Small intestine (tissue), 7 donors: ENCODE results near the gene PHOX2A. TPM values are rescaled to one million over a fixed set of nuclear protein-coding genes. Genes with fewer than 3 reads are reported as not detected.

Experiments
- DNase-seq, 2 donors: peaks; one replicate each; pipeline versions ENCODE4 v3.0.0 to v3.0.0-alpha.2; 2013
- FAIRE-seq: peaks from 2 replicates; lab custom pipeline; 2012; peaks lifted over from hg19 to GRCh38; lab: Jason Lieb, UNC
- H3K27ac ChIP-seq, 3 donors: one replicate each; pipeline ENCODE4 v1.5.1; 2013; ENCODE audit warnings: low read length in 2 of 3, mild to moderate bottlenecking in 2 of 3, control low read depth in 1 of 3, inconsistent platforms in 1 of 3, low read depth in 1 of 3, moderate library complexity in 1 of 3
- H3K27me3 ChIP-seq, 3 donors: one replicate each; pipeline ENCODE4 v1.6.1; 2013; ENCODE audit warnings: low read length in 3 of 3, inconsistent platforms in 1 of 3; ENCODE audit not compliant: control insufficient read depth in 3 of 3, insufficient read depth in 3 of 3
- H3K36me3 ChIP-seq, 3 donors: one replicate each; pipeline ENCODE4 v1.6.1; 2013; ENCODE audit warnings: low read length in 3 of 3, inconsistent platforms in 1 of 3, low read depth in 1 of 3, mild to moderate bottlenecking in 1 of 3, moderate library complexity in 1 of 3; ENCODE audit not compliant: control insufficient read depth in 3 of 3, insufficient read depth in 2 of 3
- H3K4me1 ChIP-seq, 3 donors: one replicate each; pipeline ENCODE4 v1.6.1; 2013; ENCODE audit warnings: low read length in 2 of 3, inconsistent platforms in 1 of 3, low read depth in 1 of 3, mild to moderate bottlenecking in 1 of 3, moderate library complexity in 1 of 3; ENCODE audit not compliant: control insufficient read depth in 3 of 3, insufficient read depth in 2 of 3
- H3K4me3 ChIP-seq, 3 donors: one replicate each; pipeline ENCODE4 v1.5.1; 2013; ENCODE audit warnings: low read length in 3 of 3, control low read depth in 1 of 3, inconsistent platforms in 1 of 3, low read depth in 1 of 3, mild to moderate bottlenecking in 1 of 3, moderate library complexity in 1 of 3
- H3K9me3 ChIP-seq, 2 donors: one replicate each; pipeline ENCODE4 v1.6.1; 2013; ENCODE audit warnings: low read depth in 1 of 2, low read length in 1 of 2; ENCODE audit not compliant: control insufficient read depth in 2 of 2, insufficient read depth in 1 of 2
- WGBS, 3 donors: extraction: QIAGEN DNeasy Blood & Tissue Kit; methylation state at CpG; one replicate each; pipeline ENCODE4 v1.1.7; 2013; 5-methylcytosine and 5-hydroxymethylcytosine counted together
- polyA plus RNA-seq, 4 donors: library from polyadenylated mRNA; stranded (reverse) in 3 of 4; unstranded in 1 of 4; fragments of 200-250 nt in 3 of 4; fragments of 120-200 nt in 1 of 4; gene quantifications; one replicate each; pipeline versions ENCODE4 v1.2.1 to v1.2.3, GENCODE V29; 2013
- donor health status: healthy with polysubstance abuse.
- donor health status: control.
- donor health status: control.
- donor health status: Bipolar disorder and iron deficiency.
- donor health status: healthy.

PHOX2A gene
- polyA plus RNA-seq, 4 donors = 0.86 to 3.3 TPM; not detected in 2

- no peak overlapping the region for H3K27ac ChIP-seq
- peaks cover 0 to 13% (median 4%) of the 10 kb centered on the region in 3 donors for H3K27me3 ChIP-seq
- DNase-seq = no peak
- H3K9me3 ChIP-seq = peaks cover 2 to 12% of the 10 kb centered on the region in 2 donors
- FAIRE-seq = no peak
- H3K36me3 ChIP-seq = no peaks in the 10 kb centered on the region
- no peaks in the 10 kb centered on the region for H3K4me1 ChIP-seq
- WGBS, 3 donors = 79 to 89% (median 84%) methylated on average over 2 of the region's 2 CpGs
- no peak overlapping the region for H3K4me3 ChIP-seq
These were observed 13.6 kb upstream of the PHOX2A start for GRCh38 chr11:72257570-72257969.

- no peaks in the 10 kb centered on the region for H3K36me3 ChIP-seq
- no peaks in the 10 kb centered on the region for H3K4me1 ChIP-seq
- H3K9me3 ChIP-seq = peaks cover 2 to 12% of the 10 kb centered on the region in 2 donors
- peaks cover 0 to 20% (median 8%) of the 10 kb centered on the region in 3 donors for H3K27me3 ChIP-seq
- WGBS, 3 donors = 71 to 88% (median 81%) methylated on average over 5 of the region's 5 CpGs
- DNase-seq = no peak
- H3K4me3 ChIP-seq = no peak overlapping the region
- FAIRE-seq = no peak
- no peak overlapping the region for H3K27ac ChIP-seq
These were observed 10.5 kb upstream of the PHOX2A start for GRCh38 chr11:72254299-72254993.

GRCh38 chr11:72253392-72253791 lies 9.4 kb upstream of the PHOX2A start:
- H3K4me3 ChIP-seq = no peak overlapping the region
- no peak overlapping the region for H3K27ac ChIP-seq
- peaks cover 2 to 12% of the 10 kb centered on the region in 2 donors for H3K9me3 ChIP-seq
- FAIRE-seq = no peak
- 90 to 100% (median 91%) methylated on average over 3 of the region's 3 CpGs for WGBS, 3 donors
- H3K4me1 ChIP-seq = no peaks in the 10 kb centered on the region
- DNase-seq = no peak
- peaks cover 0 to 27% (median 8%) of the 10 kb centered on the region in 3 donors for H3K27me3 ChIP-seq
- H3K36me3 ChIP-seq = no peaks in the 10 kb centered on the region

- no peak for FAIRE-seq
These were observed 7.6 kb upstream of the PHOX2A start for GRCh38 chr11:72251614-72252013.

GRCh38 chr11:72250661-72251464 lies 6.9 kb upstream of the PHOX2A start:
- DNase-seq (no peak), FAIRE-seq (no peak)
- Histone ChIP-seq H3K4me1 (no peaks in the 10 kb centered on the region), H3K36me3 (no peaks in the 10 kb centered on the region), H3K9me3 (peaks cover 2 to 12% of the 10 kb centered on the region in 2 donors), H3K4me3 (no peak overlapping the region), H3K27ac (no peak overlapping the region), H3K27me3 (peaks cover 0 to 50% (median 11%) of the 10 kb centered on the region in 3 donors)
- 80 to 85% (median 83%) methylated on average over 24 of the region's 24 CpGs for WGBS, 3 donors

More at GRCh38 chr11:72251614-72252013, 7.6 kb upstream of the PHOX2A start:
- Histone ChIP-seq H3K27me3 (peaks cover 0 to 42% (median 8%) of the 10 kb centered on the region in 3 donors), H3K9me3 (peaks cover 2 to 12% of the 10 kb centered on the region in 2 donors), H3K4me1 (no peaks in the 10 kb centered on the region), H3K27ac (no peak overlapping the region), H3K36me3 (no peaks in the 10 kb centered on the region), H3K4me3 (no peak overlapping the region)
- DNase-seq = no peak
- 71 to 80% (median 77%) methylated on average over 5 of the region's 5 CpGs for WGBS, 3 donors

- peaks cover 0 to 59% (median 18%) of the 10 kb centered on the region in 3 donors for H3K27me3 ChIP-seq
These were observed 6.0 kb upstream of the PHOX2A start for GRCh38 chr11:72249961-72250360.

GRCh38 chr11:72247584-72247983 lies 3.6 kb upstream of the PHOX2A start:
- Histone ChIP-seq H3K27ac (no peak overlapping the region), H3K27me3 (peaks cover 6 to 70% (median 30%) of the 10 kb centered on the region in 3 donors), H3K4me3 (no peak overlapping the region), H3K4me1 (no peaks in the 10 kb centered on the region), H3K9me3 (no peaks in the 10 kb centered on the region), H3K36me3 (no peaks in the 10 kb centered on the region)
- DNase-seq (no peak), FAIRE-seq (no peak)
- 13 to 36% (median 20%) methylated on average over 2 of the region's 2 CpGs for WGBS, 3 donors

More at GRCh38 chr11:72249961-72250360, 6.0 kb upstream of the PHOX2A start:
- Histone ChIP-seq H3K4me3 (no peak overlapping the region), H3K9me3 (peaks cover 2 to 12% of the 10 kb centered on the region in 2 donors), H3K4me1 (no peaks in the 10 kb centered on the region), H3K27ac (no peak overlapping the region), H3K36me3 (no peaks in the 10 kb centered on the region)
- WGBS, 3 donors = 74 to 83% (median 79%) methylated on average over 5 of the region's 5 CpGs
- no peak for DNase-seq
- FAIRE-seq = no peak

- 9 to 15% (median 12%) methylated on average over 19 of the region's 19 CpGs for WGBS, 3 donors
- no peak overlapping the region for H3K27ac ChIP-seq
These were observed 1.4 kb upstream of the PHOX2A start for GRCh38 chr11:72245263-72245816.

More at GRCh38 chr11:72245263-72245816, 1.4 kb upstream of the PHOX2A start:
- no peak for FAIRE-seq
- no peaks in the 10 kb centered on the region for H3K36me3 ChIP-seq
- H3K4me3 ChIP-seq = no peak overlapping the region
- peaks cover 0 to 7% (median 0%) of the 10 kb centered on the region in 3 donors for H3K4me1 ChIP-seq
- peaks cover 12 to 86% (median 42%) of the 10 kb centered on the region in 3 donors for H3K27me3 ChIP-seq
- no peak for DNase-seq
- no peaks in the 10 kb centered on the region for H3K9me3 ChIP-seq
